ENCODE results near the gene CTNNAL1. TPM values are rescaled to one million over a fixed set of nuclear protein-coding genes. Genes with fewer than 3 reads are reported as not detected.
"Not testable (repeated sequence)": the region's sequence is repeated elsewhere in the genome, so short reads cannot be mapped to it uniquely, and the experiment has no call there.

Gene CTNNAL1
- total RNA-seq, 1 donor from 2014 or later = 44.9 TPM

DNA sequence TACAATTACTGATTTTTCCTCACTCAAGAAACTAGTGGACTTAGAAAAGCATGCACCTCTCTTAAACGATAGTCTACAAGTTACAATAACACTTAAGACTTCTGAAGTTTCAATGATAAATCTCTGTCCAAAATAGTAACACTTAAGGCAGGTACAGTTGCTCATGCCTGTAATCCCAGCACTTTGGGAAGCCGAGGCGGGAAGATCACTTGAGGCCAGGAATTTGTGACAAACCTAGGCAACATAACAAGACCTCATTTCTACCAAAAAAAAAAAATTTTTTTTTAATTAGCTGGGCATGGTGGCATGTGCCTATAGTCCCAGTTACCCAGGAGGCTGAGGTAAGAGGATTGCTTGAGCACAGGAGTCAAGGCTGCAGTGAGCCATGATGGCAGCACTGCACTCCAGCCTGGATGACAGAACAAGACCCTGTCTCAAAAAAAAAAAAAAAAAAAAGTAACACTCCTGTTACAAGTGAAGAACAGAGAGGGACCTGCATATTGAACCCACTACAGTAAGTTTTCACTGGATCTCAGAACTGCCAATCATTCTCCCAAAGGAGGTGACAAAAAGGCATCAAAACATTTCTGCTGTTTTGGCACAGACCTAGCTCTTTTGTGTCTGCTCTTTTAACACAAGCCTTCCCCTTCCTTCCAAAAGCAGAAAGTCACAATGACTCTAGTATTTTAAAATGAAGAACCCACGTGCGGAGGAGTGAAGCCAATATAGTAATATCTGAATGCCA is 75.6 kb downstream of the CTNNAL1 start:
- DNase-seq (ENCODE audit: extremely low read depth, low read depth, low spot score) = no peak

DNA sequence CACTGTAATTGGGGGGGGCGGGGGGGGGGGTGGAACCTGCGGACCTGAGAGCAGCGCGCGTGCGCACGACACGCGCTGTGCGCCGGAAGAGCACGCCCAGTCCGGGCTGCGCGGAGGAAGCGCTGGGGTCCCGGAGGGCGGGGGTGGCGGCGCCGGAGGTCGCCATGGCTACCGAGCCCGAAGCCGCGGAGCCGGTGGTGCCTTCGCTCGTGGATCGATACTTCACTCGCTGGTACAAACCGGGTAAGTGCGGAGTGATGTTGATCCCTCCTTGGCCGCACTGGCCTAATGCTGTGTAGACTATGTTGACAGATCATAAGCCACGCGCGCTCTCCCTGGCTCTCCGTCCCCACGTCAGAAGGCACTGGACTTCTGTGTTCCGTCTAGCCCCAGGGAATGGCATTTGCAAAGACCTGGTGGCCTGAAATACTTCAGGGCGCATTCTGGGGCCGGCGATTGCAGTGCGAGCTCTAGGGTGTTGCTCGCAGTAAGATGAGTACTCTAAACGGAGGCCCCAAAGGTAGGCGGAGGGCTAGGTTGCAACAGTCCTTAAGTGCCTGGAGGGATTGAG is 78.9 kb downstream of the CTNNAL1 start, which contains the start of gene ABITRAM:
TSS of gene ABITRAM (plus strand) at position 78 of the 571 bp plus-strand sequence. CDS start at position 165, 87 bp downstream.
- no peak for DNase-seq (ENCODE audit: extremely low read depth, low read depth, low spot score)

DNA sequence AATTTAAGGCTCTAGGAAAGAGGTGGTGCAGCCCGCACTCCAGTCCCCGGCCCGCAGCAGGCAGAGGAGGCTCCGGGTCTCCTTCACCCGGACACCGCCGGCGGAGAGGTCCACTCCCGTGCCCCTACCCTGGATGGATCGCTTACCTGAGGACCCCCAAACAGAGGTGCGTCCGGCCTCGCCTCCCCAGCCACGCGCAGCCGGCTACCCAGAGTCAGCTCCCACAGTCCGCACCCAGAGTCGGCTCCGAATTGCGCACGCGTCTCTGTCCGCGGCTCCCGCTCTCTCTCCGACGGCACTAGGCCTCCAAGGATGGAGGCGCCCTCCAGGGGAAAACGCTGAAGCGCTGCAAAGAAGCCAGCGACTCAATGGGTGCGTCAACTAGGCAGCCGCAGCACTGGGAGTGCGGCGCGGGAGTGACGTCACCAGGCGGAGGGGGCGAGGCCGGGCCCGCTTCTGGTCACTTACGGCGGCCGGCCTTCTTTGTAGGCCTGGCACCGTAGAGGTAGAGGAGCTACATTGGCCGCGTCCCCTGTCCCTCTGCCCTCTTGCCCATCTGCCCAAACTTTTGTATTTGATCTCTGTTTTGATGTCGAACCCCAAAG is 79.5 kb downstream of the CTNNAL1 start, which contains the start of gene ELP1:
TSS of gene ELP1 (minus strand) at position 407 of the 605 bp plus-strand sequence. CDS start 2,978 bp downstream, outside the sequence.
- peak; percentile 51 for DNase-seq (ENCODE audit: extremely low read depth, low read depth, low spot score)

DNA sequence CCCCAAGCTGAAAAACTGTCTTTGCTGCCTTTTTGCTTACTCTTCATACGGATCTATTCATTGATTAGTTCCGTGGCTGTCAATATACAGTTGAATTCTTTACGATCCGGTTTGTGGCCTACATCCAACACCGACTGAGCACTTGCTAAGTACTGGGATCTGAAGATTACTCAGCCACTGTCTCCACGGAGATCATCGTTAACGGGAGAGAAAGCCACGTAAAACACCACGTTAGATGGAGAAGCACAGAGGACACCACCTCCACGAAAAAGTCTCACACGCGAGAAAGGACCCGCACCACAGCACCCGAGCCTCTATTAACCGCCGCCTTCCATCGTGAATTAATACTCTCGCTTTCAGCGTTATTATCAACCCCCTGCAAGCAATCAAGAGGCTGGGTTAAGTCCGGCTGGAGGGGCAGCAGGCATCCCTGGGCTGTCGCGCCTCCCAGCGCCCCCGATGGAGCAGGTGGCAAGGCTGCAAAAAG is 80.0 kb downstream of the CTNNAL1 start:
- DNase-seq (ENCODE audit: extremely low read depth, low read depth, low spot score) = no peak

DNA sequence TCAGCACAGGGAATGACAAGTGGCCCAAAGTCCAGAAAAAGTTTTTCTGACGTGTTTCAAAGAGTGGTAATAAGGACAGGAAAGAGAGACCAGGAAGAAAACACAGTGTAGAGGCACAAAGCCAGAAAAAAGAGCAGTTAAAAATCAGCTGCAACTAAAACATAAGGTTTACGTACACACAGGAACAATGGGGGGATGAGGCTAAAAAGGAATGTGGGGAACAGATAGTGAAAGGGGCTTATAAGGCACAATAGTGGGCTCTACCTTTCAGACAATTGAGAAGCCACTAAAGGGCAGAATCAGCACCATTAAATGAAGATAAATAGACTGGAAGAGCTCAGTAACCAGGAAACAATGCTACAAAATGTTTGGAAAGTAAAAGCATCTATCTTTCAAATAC is 84.9 kb downstream of the CTNNAL1 start:
- DNase-seq (ENCODE audit: extremely low read depth, low read depth, low spot score) = no peak

DNA sequence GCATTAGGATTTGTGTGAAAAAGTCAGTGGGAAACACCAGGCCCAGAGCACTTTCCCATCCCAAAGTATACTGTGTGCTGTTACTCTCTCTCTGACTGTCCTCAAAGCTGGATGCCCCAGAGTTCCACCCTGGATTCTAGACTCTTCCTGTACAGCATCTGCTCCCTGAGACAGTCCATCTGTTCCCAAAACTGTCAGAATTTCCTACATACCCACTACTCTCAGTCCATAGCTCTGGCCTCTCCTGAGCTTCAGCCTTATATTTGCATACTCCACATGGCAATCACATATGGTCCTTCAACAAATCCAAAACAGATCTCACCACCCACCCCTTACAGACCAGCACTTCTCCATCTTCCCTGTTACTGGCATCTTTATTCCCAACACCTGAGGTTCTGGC is 88.8 kb downstream of the CTNNAL1 start:
- DNase-seq (ENCODE audit: extremely low read depth, low read depth, low spot score) = no peak

DNA sequence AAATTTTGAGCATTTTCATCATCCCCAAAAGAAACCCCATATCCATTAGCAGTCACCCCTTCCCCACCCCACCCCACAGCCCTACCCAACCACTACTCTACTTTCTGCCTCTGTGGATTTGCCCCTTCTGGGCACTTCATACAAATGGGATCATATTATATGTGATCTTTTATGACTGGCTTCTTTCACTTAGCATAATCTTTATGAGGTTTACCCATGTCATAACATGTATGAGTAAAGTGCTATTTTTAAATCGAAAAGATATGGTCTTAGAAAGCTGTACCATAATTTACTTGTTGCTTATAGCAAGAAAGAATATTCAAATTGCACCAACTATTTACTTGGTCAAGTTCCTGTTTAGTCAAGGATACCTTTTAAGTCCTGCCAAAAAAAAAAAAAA is 92.1 kb downstream of the CTNNAL1 start:
- no peak for DNase-seq (ENCODE audit: extremely low read depth, low read depth, low spot score)

DNA sequence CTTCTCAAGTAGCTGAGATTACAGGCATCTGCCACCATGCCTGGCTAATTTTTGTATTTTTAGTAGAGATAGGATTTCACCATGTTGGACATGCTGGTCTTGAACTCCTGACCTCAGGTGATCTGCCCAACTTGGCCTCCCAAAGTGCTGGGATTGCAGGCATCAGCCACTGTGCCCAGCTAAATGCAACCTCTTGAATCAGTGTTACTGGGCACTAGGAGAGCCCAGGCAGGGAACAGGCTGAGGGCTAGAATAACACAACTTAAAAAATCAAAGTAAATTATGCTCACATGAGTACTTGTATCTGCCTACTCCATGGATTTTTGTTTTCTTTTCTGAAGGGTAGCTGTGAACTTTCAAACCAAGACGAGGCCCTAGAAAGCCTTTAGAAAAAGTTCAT is 92.9 kb downstream of the CTNNAL1 start:
- DNase-seq (ENCODE audit: extremely low read depth, low read depth, low spot score) = not testable (repeated sequence)

DNA sequence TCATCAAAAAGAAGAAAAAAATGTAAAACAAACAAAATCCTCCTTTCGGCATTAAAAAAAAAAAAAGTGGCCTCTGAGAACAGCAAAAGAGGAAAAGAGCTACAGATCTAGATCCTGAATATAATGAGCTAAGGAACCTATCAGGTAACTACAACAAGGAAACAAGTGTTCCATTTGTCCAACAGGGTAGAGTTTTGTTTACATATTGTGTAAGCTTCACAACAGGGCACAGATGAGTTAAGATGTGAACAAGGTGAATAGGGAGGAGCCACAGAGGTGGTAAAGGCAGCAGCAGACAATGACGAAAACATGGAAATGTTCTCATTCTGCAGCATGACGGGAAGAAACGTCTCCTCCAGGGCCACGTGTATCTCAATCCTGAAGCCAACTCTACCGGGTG is 93.8 kb downstream of the CTNNAL1 start:
- no peak for DNase-seq (ENCODE audit: extremely low read depth, low read depth, low spot score)

DNA sequence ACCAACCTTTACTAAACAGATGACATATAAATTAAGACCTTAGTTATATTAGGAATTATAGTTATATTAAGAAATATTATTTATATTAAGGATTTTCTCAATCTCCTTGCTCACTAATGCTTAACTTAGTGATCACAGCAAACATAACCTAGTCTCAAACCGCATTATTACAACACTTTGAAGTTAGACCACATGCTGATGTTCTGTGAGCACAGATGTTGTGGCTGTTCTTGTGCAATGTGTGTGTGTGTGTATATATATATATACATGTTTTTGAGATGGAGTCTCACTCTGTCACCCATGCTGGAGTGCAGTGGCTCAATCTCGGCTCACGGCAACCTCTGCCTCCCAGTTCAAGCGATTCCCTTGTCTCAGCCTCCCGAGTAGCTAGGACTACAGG is 99.9 kb downstream of the CTNNAL1 start:
- no peak for DNase-seq (ENCODE audit: extremely low read depth, low read depth, low spot score)

DNA sequence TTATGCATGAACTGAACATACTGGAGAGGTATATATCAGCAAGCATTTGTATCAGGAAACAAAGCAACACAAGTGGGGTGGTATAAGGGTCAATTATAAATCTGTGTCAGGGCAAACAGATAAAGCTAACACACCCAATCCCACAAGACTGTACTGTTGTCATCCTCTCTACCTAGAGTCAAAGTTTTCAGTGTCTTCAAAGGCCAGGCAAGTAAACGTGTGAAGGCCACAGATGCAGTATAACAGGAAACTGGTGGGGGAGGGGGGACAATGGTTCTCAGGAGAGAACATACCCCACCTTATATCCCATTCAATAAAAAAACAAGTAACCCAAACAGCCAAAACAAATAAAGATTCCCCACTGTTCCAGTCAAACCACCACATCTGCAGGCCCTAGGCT is 101.5 kb downstream of the CTNNAL1 start:
- no peak for DNase-seq (ENCODE audit: extremely low read depth, low read depth, low spot score)

DNA sequence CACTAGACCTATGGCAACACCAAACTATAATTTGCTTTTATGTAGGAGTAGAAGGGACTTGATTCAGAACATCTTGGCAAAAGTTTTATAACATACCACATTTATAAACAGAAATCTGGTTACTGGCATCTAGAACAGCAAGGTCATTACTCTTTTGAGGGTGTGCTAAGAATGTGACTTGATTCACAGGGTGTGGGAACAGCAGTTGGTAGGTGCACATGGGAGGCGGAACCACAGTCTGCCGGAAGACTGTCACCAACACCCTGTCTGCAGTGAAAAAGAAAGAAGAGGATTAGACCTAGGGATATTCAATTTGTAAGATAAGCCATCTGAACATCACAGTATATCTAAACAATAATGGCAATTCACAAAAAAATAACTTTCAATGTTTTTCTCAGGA is 102.4 kb downstream of the CTNNAL1 start:
- no peak for DNase-seq (ENCODE audit: extremely low read depth, low read depth, low spot score)

DNA sequence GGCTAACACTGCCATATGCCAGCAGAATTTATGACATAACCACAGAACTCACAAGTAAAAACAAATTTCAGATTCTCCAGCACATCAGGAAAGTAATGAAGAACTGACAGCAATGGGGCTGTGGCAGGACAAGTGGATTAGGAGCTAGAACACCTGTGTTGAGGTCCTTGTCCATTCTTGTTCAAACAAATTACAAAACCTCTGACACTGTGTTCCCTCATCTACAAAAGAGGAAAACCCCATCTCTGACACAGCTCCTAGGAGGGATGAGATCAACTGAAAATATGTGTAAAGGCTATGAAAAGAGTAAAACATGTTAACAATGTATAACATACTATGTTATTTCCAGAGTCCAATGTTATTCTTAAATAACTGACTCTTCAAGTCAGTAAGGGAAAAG is 102.9 kb downstream of the CTNNAL1 start:
- DNase-seq (ENCODE audit: extremely low read depth, low read depth, low spot score) = no peak

DNA sequence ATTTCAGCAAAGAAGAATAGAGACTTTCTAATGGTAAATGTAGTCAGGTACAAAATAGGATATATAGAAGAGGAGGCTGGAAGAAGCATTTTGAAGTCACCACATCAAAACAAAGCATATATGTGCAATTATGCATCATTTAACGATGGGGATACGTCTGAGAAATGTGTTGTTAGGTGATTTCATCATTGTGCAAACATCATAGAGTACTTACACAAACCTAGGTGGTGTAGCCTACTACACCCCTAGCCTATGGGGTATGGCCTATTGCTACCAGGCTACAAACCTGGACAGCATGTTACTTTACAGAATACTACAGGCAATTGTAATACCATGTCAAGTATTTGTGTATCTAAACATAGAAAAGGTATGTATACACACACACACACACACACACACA is 107.8 kb downstream of the CTNNAL1 start:
- DNase-seq (ENCODE audit: extremely low read depth, low read depth, low spot score) = no peak

DNA sequence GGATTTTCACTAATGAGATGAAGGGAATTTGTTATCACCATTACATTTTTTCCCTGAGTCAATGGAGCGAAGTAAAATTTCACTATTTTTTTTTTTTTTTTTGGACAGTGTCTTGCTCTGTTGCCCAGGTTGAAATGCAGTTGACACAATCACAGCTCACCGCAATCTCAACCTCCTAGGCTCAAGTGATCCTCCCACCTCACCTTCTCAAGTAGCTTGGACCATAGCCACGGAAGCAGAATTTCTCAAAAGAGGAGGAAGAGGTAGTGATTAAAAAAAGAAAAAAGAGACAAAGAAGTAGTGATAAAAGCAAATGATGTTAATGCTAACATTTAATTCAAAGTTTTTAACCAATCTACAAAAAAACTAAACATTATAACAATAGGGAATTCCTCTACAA is 109.1 kb downstream of the CTNNAL1 start:
- no peak for DNase-seq (ENCODE audit: extremely low read depth, low read depth, low spot score)

DNA sequence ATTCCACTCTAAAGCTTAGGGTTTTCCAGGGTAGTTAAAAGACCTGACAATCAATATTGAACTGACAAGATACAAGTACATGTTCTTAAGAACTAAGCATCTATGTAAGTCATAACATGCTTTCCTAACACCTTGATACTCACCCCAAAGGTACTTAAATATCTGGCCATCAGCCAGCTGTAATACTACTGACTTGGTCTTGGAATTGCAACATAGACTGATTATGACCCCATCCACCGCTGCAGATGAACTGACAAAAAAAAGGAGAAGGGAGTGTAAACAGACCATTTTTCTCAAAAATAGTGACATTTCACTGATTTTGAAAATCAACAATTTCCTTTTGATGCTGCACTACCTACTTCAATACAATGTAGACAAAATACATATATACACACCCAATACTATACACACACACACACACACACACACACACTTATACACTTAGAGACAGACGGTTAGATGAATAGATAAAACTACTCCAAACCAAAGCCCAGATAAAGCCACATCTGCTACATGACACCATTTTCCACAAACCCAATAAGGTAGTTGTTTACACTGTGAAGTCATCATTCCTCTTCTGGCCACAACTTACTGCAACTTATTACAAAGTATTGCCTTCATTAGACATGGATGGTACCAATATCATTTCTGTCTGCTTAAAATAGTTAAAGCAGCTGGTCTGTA is 109.7 kb downstream of the CTNNAL1 start:
- DNase-seq (ENCODE audit: extremely low read depth, low read depth, low spot score) = no peak

DNA sequence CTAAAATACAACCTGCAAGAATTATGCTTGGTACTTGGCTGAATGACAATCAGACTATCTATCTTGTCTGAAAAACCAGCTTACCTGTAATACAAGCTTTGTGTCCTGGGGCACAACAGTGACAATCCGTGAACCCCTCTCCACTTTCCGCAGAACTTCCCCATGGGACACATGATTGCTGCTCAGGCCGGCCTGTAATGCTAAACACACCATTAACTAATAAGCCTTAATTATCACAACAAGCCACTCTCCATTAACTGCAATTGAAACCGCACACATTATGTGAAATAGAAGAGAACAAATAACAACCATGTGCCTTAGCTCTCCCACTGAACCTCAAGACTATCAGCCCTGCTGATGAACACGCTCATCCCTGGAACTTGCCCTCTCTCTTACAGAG is 113.1 kb downstream of the CTNNAL1 start:
- DNase-seq (ENCODE audit: extremely low read depth, low read depth, low spot score) = no peak

DNA sequence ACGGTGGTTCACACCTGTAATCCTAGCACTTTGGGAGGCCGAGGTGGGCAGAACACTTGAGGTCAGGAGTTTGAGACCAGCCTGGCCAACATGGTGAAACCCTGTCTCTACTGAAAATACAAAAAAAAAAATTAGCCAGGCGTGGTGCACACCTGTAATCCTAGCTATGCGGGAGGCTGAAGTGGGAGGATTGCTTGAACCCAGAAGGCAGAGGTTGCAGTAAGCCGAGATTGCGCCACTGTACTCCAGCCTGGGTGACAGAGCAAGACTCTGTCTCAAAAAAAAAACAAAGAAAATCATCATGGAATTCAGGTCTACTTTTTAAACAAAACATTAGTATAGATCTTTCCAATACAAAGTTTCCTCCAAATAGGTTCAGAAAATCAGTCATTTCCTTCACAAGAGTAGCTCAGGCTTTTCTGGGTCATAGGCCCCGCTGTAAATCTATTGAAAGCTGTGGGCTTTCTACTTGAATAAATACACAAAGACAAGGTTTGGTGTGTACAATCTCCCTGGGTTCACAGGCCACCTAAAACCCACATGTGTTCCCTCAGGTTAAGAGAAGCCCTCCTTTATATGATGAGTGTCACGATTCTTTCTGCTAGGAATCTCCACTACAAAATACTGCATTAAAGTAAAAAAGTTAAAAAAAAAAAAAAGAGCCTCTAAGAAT is 114.1 kb downstream of the CTNNAL1 start:
- DNase-seq (ENCODE audit: extremely low read depth, low read depth, low spot score) = not testable (repeated sequence)

DNA sequence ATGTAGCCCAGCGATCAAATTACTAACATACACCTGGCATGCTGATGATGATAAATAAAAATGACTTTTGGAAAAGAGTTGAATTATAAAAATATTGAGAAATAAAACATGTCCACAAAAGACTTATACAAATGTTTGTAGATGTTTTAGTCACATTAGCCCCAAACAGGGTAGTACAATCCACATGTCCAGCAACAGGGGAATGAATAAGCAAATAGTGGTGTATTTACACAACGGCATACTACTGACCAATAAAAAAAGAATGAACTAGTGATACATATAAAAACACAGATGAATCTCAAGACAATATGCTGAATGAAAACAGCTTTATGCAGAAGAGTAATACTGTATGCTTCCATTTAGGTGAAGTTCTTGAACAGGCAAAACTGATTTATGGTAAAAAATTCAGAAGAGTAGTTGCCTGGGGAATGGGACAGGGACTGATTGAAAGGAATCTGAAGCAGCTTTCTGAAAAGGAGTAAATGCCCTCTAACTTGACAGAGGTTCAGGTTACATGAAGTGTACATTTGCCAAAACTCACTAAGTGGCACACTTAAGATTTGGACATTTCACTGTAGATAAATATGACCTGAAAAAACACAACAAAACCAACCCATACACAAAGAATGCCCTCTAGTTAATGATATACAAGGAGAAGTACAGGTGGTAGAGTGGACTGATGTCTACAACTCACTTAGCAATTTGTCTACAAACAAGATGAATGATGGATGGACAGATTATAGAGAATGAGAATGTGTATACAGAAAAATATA is 115.8 kb downstream of the CTNNAL1 start:
- DNase-seq (ENCODE audit: extremely low read depth, low read depth, low spot score) = no peak

Measured in glomerular endothelial cell (primary cell).